Vagina (tissue), 2 donors: ENCODE data around the gene UBE3D. TPM values are rescaled to one million over a fixed set of nuclear protein-coding genes. Genes with fewer than 3 reads are reported as not detected.

Experiments used
- DNase-seq, 2 donors: peaks; one replicate each; pipeline ENCODE4 v3.0.0-alpha.2; 2017; ENCODE audit errors: extremely low spot score in 2 of 2
- H3K27ac ChIP-seq: fragments of 200-600 bp; sonication (generic); one replicate; pipeline ENCODE4 v1.5.1; 2019
- H3K27me3 ChIP-seq: fragments of 200-600 bp; sonication (generic); one replicate; pipeline ENCODE4 v1.5.1; 2019
- H3K36me3 ChIP-seq, 2 donors: fragments of 200-600 bp; sonication (generic); one replicate each; pipeline ENCODE4 v1.5.1; 2017 to 2019
- H3K4me1 ChIP-seq: fragments of 200-600 bp; sonication (generic); one replicate; pipeline ENCODE4 v1.5.1; 2019
- H3K4me3 ChIP-seq, 2 donors: fragments of 200-600 bp; sonication (generic); 1 replicate in 1 of 2; 2 replicates in 1 of 2; pipeline ENCODE4 v1.5.1; 2016 to 2019
- H3K9me3 ChIP-seq: fragments of 200-600 bp; sonication (generic); one replicate; pipeline ENCODE4 v1.5.1; 2019
- POLR2A ChIP-seq, 2 donors: fragments of 450-650 bp; IDR thresholded peaks; one replicate each; pipeline ENCODE4 v1.6.1; 2017; ENCODE audit warnings: antibody characterized with exemption in 2 of 2, mild to moderate bottlenecking in 2 of 2, moderate library complexity in 2 of 2
- POLR2AphosphoS5 ChIP-seq, 2 donors: sonication (generic); formaldehyde crosslinking; IDR thresholded peaks; one replicate each; pipeline ENCODE4 v1.9.0; 2017; ENCODE audit warnings: antibody characterized with exemption in 2 of 2, mild to moderate bottlenecking in 2 of 2, low read depth in 1 of 2; ENCODE audit not compliant: insufficient read depth in 1 of 2
- intact Hi-C: fragments of 100-400 bp; cut with DNase I; formaldehyde crosslinking; loops from one replicate; pipeline ENCODE4 v1.15.1; 2023
- total RNA-seq: library from RNA; depleted of rRNA; stranded (reverse); fragments of >200 nt; gene quantifications from one replicate; pipeline ENCODE4 v1.2.3, GENCODE V29; 2016
- TF ChIP-seq, protein P1 (sequence below), 3 experiments: fragments of 450-650 bp in 2 of 3; fragments of 200-600 bp in 1 of 3; sonication (generic) in 1 of 3; IDR thresholded peaks; one replicate each; pipeline ENCODE4 v1.5.1; 2017 to 2019; ENCODE audit warnings: antibody characterized with exemption in 3 of 3, mild to moderate bottlenecking in 2 of 3, moderate library complexity in 2 of 3

The UBE3D gene
- total RNA-seq, 1 donor from 2014 or later = 8.3 TPM

DNA sequence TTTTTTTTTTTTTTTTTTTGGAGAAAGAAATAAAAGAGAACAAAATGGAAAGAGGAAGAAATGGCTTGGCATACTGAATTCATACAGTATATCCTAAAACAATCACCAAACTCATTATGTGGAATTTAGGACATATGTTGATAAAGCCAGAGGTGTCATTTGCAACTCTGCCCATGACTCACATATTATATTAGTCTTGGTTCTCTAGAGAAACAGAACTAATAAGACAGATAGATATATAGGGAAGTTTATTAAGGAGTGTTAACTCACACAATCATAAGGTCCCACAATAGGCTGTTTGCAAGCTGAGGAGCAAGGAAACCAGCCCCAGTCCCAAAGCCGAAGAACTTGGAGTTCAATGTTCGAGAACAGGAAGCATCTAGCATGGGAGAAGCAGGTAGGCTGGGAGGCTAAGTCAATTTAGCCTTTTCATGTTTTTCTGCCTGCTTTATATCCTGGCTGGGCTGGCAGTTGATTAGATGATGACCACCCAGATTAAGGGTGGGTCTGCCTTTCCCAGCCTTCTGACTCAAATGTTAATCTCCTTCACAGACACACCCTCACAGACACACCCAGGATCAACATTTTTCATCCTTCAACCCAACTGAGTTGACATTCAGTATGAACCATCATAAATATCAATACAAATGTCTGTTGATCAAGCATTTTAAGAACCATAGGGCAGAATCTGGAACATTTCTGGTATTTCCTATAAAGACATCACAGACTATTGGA, 102.3 kb downstream of the UBE3D start:
- DNase-seq = no peak
- no peak for TF ChIP-seq POLR2AphosphoS5 (IDR thresholded peaks at IDR 0.05; ENCODE audit: insufficient read depth in 1 of 2, low read depth in 1 of 2)
- TF ChIP-seq, protein P1, sequence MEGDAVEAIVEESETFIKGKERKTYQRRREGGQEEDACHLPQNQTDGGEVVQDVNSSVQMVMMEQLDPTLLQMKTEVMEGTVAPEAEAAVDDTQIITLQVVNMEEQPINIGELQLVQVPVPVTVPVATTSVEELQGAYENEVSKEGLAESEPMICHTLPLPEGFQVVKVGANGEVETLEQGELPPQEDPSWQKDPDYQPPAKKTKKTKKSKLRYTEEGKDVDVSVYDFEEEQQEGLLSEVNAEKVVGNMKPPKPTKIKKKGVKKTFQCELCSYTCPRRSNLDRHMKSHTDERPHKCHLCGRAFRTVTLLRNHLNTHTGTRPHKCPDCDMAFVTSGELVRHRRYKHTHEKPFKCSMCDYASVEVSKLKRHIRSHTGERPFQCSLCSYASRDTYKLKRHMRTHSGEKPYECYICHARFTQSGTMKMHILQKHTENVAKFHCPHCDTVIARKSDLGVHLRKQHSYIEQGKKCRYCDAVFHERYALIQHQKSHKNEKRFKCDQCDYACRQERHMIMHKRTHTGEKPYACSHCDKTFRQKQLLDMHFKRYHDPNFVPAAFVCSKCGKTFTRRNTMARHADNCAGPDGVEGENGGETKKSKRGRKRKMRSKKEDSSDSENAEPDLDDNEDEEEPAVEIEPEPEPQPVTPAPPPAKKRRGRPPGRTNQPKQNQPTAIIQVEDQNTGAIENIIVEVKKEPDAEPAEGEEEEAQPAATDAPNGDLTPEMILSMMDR (IDR thresholded peaks at IDR 0.05) = no peak
- no peak for TF ChIP-seq POLR2A (IDR thresholded peaks at IDR 0.05)
- no peaks in the 10 kb centered on the region for H3K27me3 ChIP-seq
- intact Hi-C loops = no loop called here
- H3K36me3 ChIP-seq = no peaks in the 10 kb centered on the region
- H3K9me3 ChIP-seq = no peaks in the 10 kb centered on the region
- no peak overlapping the region for H3K27ac ChIP-seq
- H3K4me3 ChIP-seq = no peak overlapping the region
- H3K4me1 ChIP-seq = peaks cover 7% of the 10 kb centered on the region

DNA sequence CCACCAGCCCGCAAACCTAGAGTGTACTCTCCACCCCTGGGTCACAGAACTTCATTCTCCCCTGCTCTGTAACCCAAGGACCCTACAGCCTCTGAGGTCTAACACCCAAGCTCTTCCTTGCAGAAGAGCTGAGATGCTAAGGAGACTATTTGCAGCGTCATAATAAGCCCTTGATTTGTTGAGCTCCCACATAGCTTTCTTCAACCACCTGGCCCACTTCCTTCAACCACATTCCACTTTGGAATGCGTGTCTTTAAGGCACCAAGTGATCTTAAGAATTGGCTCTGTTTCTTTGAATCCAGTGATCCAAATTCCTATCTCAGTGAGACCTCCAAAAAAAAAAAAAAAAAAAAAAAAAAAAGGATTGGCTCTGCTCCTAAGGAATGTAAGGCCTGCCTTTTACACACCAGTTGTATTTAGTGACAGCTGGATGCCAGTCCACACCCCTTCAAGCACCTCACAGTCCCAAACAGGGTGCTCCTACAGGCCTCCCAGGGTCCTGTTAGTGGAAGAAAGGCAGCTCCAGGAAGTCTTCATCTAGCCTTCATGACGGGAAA, 106.2 kb downstream of the UBE3D start:
- TF ChIP-seq POLR2A (IDR thresholded peaks at IDR 0.05) (no peak), POLR2AphosphoS5 (IDR thresholded peaks at IDR 0.05; ENCODE audit: insufficient read depth in 1 of 2, low read depth in 1 of 2) (no peak)
- TF ChIP-seq, protein P1 (IDR thresholded peaks at IDR 0.05) = no peak
- DNase-seq = no peak

DNA sequence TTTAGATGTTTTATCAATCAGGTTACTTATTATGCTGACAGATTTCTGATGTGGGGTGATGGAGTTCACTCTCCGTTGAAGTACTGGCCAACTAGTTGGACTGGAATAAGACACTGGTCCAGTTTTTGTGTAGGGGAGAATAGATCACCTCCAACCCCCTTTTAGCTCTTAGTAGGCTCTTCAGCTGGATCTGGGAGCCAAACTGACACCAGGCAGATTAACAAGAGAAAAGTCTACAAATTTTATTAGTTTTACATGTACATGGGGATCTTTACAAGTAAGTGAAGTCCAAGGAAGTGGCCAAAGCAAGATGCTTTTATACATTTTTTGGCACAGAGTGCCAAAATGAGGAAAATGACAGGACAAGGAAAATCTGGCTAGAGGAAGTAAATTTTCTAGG, 107.1 kb downstream of the UBE3D start:
- TF ChIP-seq POLR2A (IDR thresholded peaks at IDR 0.05) (no peak), POLR2AphosphoS5 (IDR thresholded peaks at IDR 0.05; ENCODE audit: insufficient read depth in 1 of 2, low read depth in 1 of 2) (no peak)
- TF ChIP-seq, protein P1 (IDR thresholded peaks at IDR 0.05) = no peak
- intact Hi-C loops = no loop called here
- Histone ChIP-seq H3K27ac (no peak overlapping the region), H3K27me3 (no peaks in the 10 kb centered on the region), H3K4me3 (no peak overlapping the region), H3K36me3 (no peaks in the 10 kb centered on the region), H3K9me3 (no peaks in the 10 kb centered on the region), H3K4me1 (peaks cover 7% of the 10 kb centered on the region)
- DNase-seq = no peak

More for the DNA sequence above, 106.2 kb downstream of the UBE3D start:
- intact Hi-C loops = no loop called here
- no peaks in the 10 kb centered on the region for H3K36me3 ChIP-seq
- H3K27ac ChIP-seq = no peak overlapping the region
- H3K4me3 ChIP-seq = no peak overlapping the region
- H3K4me1 ChIP-seq = peaks cover 7% of the 10 kb centered on the region
- no peaks in the 10 kb centered on the region for H3K27me3 ChIP-seq
- H3K9me3 ChIP-seq = no peaks in the 10 kb centered on the region

DNA sequence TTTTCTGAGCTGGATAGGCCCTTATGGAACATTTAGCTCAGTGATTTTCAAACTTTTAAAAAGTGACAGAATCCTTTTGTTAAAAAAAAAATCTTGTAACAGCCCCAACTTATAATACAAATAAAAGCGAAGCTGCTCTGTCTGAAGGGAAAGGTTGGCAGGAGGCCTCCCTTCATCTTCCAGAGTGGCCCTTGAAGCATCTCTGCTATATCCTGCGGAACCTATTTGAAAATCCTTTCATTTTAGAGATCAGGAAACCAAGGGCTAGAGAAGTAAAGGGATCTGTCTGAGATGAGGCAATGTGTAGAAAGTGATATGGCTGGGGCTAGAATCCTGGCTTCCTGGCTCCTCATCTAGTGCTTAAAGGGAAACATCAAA, 107.8 kb downstream of the UBE3D start:
- DNase-seq = no peak
- no peak overlapping the region for H3K4me3 ChIP-seq
- no peaks in the 10 kb centered on the region for H3K36me3 ChIP-seq
- H3K27ac ChIP-seq = no peak overlapping the region
- H3K4me1 ChIP-seq = peaks cover 7% of the 10 kb centered on the region
- no peaks in the 10 kb centered on the region for H3K27me3 ChIP-seq
- intact Hi-C loops = no loop called here
- TF ChIP-seq POLR2AphosphoS5 (IDR thresholded peaks at IDR 0.05; ENCODE audit: insufficient read depth in 1 of 2, low read depth in 1 of 2) (no peak), POLR2A (IDR thresholded peaks at IDR 0.05) (no peak)
- TF ChIP-seq, protein P1 (IDR thresholded peaks at IDR 0.05) = no peak
- H3K9me3 ChIP-seq = no peaks in the 10 kb centered on the region
